ENCODE measurements around the gene TMPRSS15.

TMPRSS15 gene

DNA sequence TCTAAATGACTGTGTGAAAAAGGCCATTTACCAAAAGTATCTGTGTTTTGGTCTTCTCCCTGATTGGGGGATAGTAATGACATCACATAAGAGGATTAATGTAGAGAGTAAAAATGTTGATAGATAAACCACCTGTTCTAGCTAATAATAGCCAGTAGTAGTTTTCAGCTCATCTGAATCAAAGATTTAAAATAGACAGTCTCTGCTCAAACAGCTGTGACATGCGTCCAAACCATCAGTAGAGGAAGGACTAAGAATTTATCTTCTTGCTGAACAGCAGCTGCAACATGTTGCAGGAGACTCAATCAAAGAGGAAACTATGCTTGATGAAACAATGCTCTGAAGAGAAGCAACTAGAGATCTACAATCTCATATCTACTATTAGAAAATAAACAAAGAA lies 21.4 kb downstream of the TMPRSS15 start:
- TF ChIP-seq, protein P1, sequence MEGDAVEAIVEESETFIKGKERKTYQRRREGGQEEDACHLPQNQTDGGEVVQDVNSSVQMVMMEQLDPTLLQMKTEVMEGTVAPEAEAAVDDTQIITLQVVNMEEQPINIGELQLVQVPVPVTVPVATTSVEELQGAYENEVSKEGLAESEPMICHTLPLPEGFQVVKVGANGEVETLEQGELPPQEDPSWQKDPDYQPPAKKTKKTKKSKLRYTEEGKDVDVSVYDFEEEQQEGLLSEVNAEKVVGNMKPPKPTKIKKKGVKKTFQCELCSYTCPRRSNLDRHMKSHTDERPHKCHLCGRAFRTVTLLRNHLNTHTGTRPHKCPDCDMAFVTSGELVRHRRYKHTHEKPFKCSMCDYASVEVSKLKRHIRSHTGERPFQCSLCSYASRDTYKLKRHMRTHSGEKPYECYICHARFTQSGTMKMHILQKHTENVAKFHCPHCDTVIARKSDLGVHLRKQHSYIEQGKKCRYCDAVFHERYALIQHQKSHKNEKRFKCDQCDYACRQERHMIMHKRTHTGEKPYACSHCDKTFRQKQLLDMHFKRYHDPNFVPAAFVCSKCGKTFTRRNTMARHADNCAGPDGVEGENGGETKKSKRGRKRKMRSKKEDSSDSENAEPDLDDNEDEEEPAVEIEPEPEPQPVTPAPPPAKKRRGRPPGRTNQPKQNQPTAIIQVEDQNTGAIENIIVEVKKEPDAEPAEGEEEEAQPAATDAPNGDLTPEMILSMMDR (IDR thresholded peaks at IDR 0.05; ENCODE audit: insufficient read depth, missing control alignments), result no peak
- FAIRE-seq (no peak), DNase-seq (ENCODE audit: insufficient read length, low spot score) (no peak)

DNA sequence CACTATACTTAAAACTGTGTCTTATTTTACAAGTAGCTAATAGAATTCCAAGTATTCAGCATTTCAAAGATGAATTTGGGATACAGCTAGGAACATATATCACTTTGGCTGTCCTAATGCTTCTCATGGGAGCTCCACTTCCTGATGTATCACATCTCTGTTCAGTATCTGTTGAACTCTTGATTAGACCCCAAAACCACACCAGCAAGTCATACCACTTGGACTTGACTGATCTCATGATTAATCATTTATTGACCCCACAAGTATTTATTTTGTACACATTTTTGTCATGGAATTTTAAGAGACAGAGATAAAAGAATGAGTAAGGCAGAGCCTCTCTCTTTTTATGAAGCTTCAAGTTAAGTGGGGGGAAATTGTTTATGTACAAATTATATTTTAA lies 30.0 kb downstream of the TMPRSS15 start:
- DNase-seq (ENCODE audit: insufficient read length, low spot score), result no peak
- FAIRE-seq, result no peak
- TF ChIP-seq, protein P1 (IDR thresholded peaks at IDR 0.05; ENCODE audit: insufficient read depth, missing control alignments), result no peak

DNA sequence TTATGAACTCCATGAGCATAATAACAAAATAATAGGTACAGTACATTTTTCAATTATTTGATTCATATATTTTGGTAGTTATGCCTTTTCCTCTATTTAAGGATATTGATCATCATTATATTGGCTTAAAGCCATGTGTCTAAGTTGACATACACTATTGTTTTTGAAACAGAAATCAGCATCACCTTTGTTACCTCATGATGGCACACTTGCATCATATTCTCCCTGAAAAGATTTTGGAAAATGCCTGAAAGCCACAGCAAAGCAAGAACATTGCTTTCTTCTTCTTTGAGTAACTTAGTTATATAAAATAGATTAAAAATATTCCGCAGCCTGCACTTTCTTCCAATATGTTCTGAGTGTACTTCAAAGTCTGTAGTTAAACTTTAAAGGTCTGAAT lies 33.3 kb downstream of the TMPRSS15 start:
- DNase-seq (ENCODE audit: insufficient read length, low spot score) (no peak), FAIRE-seq (peak; percentile 6)

DNA sequence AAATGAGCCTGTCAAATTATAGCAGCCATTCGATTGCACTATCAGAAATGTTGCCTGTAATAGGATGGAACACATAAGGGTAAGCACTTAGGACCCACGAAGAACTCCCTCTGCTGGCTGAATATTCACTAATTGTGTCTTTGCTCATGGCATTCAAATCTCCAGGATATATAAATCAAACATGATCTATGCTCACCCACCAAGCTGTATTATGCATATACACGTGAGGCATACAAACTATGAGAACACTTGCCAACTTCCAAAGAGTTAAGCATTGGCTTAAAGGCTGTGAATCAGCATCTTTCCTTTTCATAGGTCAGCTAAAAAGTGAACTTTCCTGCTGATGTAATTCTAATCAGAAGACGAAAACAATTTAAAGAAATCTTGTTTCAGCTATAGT lies 34.5 kb downstream of the TMPRSS15 start:
- FAIRE-seq (peak; percentile 94), DNase-seq (ENCODE audit: insufficient read length, low spot score) (no peak)
- TF ChIP-seq, protein P1 (IDR thresholded peaks at IDR 0.05; ENCODE audit: insufficient read depth, missing control alignments), result peak; percentile 40

More for the DNA sequence above, 33.3 kb downstream of the TMPRSS15 start:
- TF ChIP-seq, protein P1 (IDR thresholded peaks at IDR 0.05; ENCODE audit: insufficient read depth, missing control alignments), result no peak

DNA sequence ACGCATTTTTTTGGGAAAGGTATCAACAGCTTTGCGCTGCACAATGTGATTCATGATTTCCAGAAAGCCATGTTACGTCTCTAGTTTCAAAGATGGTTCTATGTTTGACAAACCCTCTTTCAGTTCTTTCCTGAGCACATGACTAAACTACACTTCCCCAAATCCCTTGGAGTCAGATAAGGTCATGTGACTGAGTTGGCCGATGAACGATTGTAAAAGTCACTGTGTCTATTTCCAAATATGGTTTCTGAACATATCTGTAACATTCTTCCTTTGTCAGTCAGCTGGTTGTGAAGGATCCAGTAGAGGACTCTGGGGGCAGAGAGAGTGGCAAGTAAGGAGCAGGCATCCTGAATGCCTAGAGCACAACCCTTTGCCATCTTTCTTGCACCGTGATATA lies 35.4 kb downstream of the TMPRSS15 start:
- TF ChIP-seq, protein P1 (IDR thresholded peaks at IDR 0.05; ENCODE audit: insufficient read depth, missing control alignments), result no peak
- FAIRE-seq, result peak; percentile 16
- DNase-seq (ENCODE audit: insufficient read length, low spot score), result no peak

DNA sequence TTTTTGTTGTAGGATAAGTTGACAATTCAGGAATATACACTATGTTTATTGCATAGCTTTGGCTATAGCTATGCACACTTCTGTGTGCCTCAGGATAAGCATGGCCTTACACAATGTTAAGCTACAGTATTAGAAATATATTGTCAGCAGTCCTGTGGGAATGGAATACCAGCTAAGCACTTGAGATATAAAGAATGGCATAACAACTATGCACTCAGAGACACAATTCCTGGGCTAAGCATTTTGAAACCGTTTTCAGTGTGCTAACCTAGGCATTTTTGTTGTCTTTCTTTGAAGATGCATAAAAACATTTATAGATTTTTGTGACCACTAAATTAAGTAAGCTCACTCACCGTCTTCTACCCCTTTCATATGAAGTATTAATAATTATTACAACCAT lies 46.8 kb downstream of the TMPRSS15 start:
- peak; percentile 32 for FAIRE-seq
- TF ChIP-seq, protein P1 (IDR thresholded peaks at IDR 0.05; ENCODE audit: insufficient read depth, missing control alignments), result no peak
- DNase-seq (ENCODE audit: insufficient read length, low spot score), result no peak

DNA sequence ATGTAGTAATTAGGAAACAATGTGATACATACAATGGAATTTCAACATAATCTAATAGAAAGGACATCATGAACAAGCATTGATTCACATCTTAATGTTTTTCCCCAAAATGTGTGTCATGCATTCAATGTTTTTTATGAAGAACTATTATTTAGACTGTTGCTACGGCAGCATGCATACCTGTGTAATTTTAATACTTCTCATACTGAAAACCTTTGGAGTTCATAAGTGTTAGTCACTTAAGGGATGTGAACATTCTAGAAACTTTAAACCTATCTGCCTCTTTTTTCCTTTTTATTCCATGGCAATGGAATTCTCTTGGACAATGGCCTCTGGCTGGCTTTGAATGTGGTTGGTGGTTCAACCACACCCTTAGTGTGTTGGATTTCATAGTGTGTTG lies 48.6 kb downstream of the TMPRSS15 start:
- TF ChIP-seq, protein P1 (IDR thresholded peaks at IDR 0.05; ENCODE audit: insufficient read depth, missing control alignments), result no peak
- FAIRE-seq, result no peak
- no peak for DNase-seq (ENCODE audit: insufficient read length, low spot score)

Data from D721Med (cell line).